Neuronal stem cell (in vitro differentiated cells): ENCODE results near the gene PARD6B.
A peak's percentile ranks its signal among the peaks of the same experiment; 100 is the strongest.

Source experiments
- DNase-seq: peaks from one replicate; pipeline ENCODE4 v3.0.0-alpha.2; 2013; ENCODE audit warnings: low spot score
- H2AFZ ChIP-seq: one replicate; pipeline ENCODE4 v1.6.1; 2013; ENCODE audit warnings: mild to moderate bottlenecking, low read length, inconsistent platforms
- H2AK5ac ChIP-seq: 2 replicates; pipeline ENCODE4 v1.6.1; 2013; ENCODE audit warnings: low read depth, mild to moderate bottlenecking, inconsistent platforms, low read length, moderate library complexity, mixed read lengths
- H2BK120ac ChIP-seq: 2 replicates; pipeline ENCODE4 v1.6.1; 2013; ENCODE audit warnings: low read depth, mild to moderate bottlenecking, inconsistent platforms, low read length, moderate library complexity, mixed read lengths
- H2BK12ac ChIP-seq: one replicate; pipeline ENCODE4 v1.6.1; 2013; ENCODE audit warnings: low read length, inconsistent platforms
- H2BK15ac ChIP-seq: 2 replicates; pipeline ENCODE4 v1.6.1; 2013; ENCODE audit warnings: mild to moderate bottlenecking, low read length, inconsistent platforms, mixed read lengths
- H2BK5ac ChIP-seq: one replicate; pipeline ENCODE4 v1.6.1; 2013; ENCODE audit warnings: inconsistent platforms, mild to moderate bottlenecking, low read length, moderate library complexity
- H3K14ac ChIP-seq: one replicate; pipeline ENCODE4 v1.6.1; 2013; ENCODE audit warnings: low read length, inconsistent platforms
- H3K18ac ChIP-seq: 2 replicates; pipeline ENCODE4 v1.6.1; 2013; ENCODE audit warnings: low read length, inconsistent platforms
- H3K23ac ChIP-seq: 2 replicates; pipeline ENCODE4 v1.6.1; 2013; ENCODE audit warnings: low read depth, mild to moderate bottlenecking, mixed read lengths, low read length, inconsistent platforms; ENCODE audit not compliant: poor library complexity
- H3K27ac ChIP-seq: replicated peaks from 3 replicates; pipeline ENCODE4 v1.5.1; 2013; ENCODE audit warnings: low read length, inconsistent platforms
- H3K27me3 ChIP-seq, 3 experiments: 2 replicates each; pipeline ENCODE4 v1.6.1; 2013; ENCODE audit warnings: low read length in 3 of 3, mild to moderate bottlenecking in 2 of 3, inconsistent platforms in 1 of 3, low read depth in 1 of 3, mixed read lengths in 1 of 3, moderate library complexity in 1 of 3; ENCODE audit not compliant: control insufficient read depth in 3 of 3, insufficient read depth in 3 of 3
- H3K36me3 ChIP-seq, 2 donors: replicated peaks in 1 of 2; 2 replicates each; pipeline ENCODE4 v1.6.1; 2013; ENCODE audit warnings: low read length in 2 of 2; ENCODE audit not compliant: control insufficient read depth in 2 of 2, insufficient read depth in 2 of 2
- H3K4ac ChIP-seq: 2 replicates; pipeline ENCODE4 v1.6.1; 2013; ENCODE audit warnings: inconsistent platforms, mild to moderate bottlenecking, low read length, moderate library complexity
- H3K4me1 ChIP-seq, 2 donors: 1 replicate in 1 of 2; 2 replicates in 1 of 2; pipeline ENCODE4 v1.6.1; 2013; ENCODE audit warnings: low read length in 2 of 2, low read depth in 1 of 2; ENCODE audit not compliant: control insufficient read depth in 2 of 2, insufficient read depth in 1 of 2
- H3K4me2 ChIP-seq: one replicate; pipeline ENCODE4 v1.6.1; 2013; ENCODE audit warnings: mild to moderate bottlenecking, low read length, inconsistent platforms; ENCODE audit not compliant: insufficient read depth, poor library complexity, severe bottlenecking
- H3K4me3 ChIP-seq, 2 donors: 2 replicates each; pipeline ENCODE4 v1.5.1; 2013; ENCODE audit warnings: low read length in 2 of 2, mild to moderate bottlenecking in 2 of 2, inconsistent platforms in 1 of 2, moderate library complexity in 1 of 2
- H3K79me1 ChIP-seq: one replicate; pipeline ENCODE4 v1.6.1; 2013; ENCODE audit warnings: low read depth, mild to moderate bottlenecking, inconsistent platforms, low read length, moderate library complexity
- H3K9ac ChIP-seq: one replicate; pipeline ENCODE4 v1.6.1; 2013; ENCODE audit warnings: mild to moderate bottlenecking, low read depth, low read length, inconsistent platforms; ENCODE audit not compliant: poor library complexity
- H3K9me3 ChIP-seq, 2 donors: replicated peaks in 1 of 2; 2 replicates each; pipeline versions ENCODE3 to v1.6.1; 2013; ENCODE audit warnings: low read length in 2 of 2, mild to moderate bottlenecking in 2 of 2, inconsistent platforms in 1 of 2, low read depth in 1 of 2, mixed read lengths in 1 of 2, moderate library complexity in 1 of 2; ENCODE audit not compliant: control insufficient read depth in 2 of 2, insufficient read depth in 1 of 2
- H4K8ac ChIP-seq: one replicate; pipeline ENCODE4 v1.6.1; 2013; ENCODE audit warnings: low read depth, mild to moderate bottlenecking, inconsistent platforms, low read length, moderate library complexity
- H4K91ac ChIP-seq: one replicate; pipeline ENCODE4 v1.6.1; 2013; ENCODE audit warnings: low read length, low read depth, mild to moderate bottlenecking, inconsistent platforms; ENCODE audit not compliant: poor library complexity
- WGBS, 2 donors: extraction: QIAGEN DNeasy Blood & Tissue Kit; methylation state at CpG; one replicate each; pipeline ENCODE4 v1.1.7; 2013; ENCODE audit warnings: missing lambda C conversion rate in 2 of 2, mixed read lengths in 1 of 2; ENCODE audit not compliant: insufficient read length in 2 of 2, insufficient replicate concordance in 1 of 2; ENCODE audit errors: extremely low coverage in 2 of 2; 5-methylcytosine and 5-hydroxymethylcytosine counted together

Gene PARD6B

DNA sequence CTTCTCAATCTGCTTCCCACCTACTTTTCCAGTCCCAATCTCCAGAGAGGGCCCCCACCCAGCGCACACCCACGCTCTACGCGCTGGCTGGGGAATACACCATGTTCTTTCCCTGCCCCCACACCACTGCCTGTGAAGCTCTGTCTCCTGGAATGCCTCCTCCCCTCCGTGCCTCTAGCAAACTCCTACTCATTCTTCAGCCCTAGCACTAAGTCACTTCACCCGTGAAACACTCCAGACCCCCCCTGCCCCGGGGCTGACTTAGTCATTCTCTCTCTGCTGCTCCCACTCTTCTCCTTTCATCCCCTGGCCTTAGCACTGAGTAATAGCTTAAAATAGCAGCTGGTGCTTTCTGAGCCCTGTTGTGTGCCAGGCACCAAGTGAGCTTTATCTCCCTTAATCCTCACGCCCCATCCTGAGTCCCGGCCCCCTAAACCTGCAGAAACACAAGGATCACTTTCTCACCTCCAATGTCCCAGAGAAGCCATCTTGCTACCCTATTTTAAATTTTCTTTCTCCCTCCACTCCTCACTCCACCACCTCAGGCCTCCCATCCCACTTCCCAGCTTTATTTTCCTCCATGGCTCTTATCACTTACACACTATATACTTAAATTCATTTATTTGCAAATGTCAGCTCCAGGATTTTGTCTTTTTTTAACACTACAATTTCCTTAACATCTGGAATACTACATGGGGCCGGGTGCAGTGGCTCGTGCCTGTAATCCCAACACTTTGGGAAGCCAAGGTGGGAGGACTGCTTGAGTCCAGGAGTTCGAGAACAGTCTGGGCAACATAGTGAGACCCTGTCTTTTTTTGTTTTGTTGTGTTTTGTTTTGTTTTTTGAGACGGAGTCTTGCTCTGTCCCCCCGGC lies 6.3 kb upstream of the PARD6B start:
- DNase-seq: peak; percentile 49

DNA sequence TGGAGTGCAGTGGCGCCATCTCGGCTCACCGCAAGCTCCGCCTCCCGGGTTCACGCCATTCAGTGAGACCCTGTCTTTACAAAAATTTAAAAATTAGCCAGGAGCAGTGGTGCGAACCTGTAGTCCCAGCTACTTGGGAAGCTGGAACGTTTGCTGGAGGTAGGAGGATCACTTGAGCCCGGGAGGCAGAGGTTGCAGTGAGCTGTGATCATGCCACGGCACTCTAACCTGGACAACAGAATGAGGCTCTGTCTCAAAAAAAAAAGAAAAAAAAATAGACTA lies 5.7 kb upstream of the PARD6B start:
- H3K4me2 ChIP-seq: no peak overlapping the region
- H3K4me3 ChIP-seq: no peak overlapping the region
- H4K91ac ChIP-seq: no peak overlapping the region
- no peak overlapping the region for H3K23ac ChIP-seq
- H4K8ac ChIP-seq: no peak overlapping the region
- H3K36me3 ChIP-seq: no peaks in the 10 kb centered on the region
- no peak overlapping the region for H2AK5ac ChIP-seq
- H2BK12ac ChIP-seq: no peak overlapping the region
- peak overlapping the region; percentile 86 for H3K27ac ChIP-seq
- no peaks in the 10 kb centered on the region for H3K27me3 ChIP-seq
- peaks cover 14 to 20% of the 10 kb centered on the region in 2 donors for H3K4me1 ChIP-seq
- no peaks in the 10 kb centered on the region for H3K79me1 ChIP-seq
- H2AFZ ChIP-seq: no peak overlapping the region
- WGBS, 2 donors: no CpG with 5 or more reads among the region's 10 CpGs
- no peak overlapping the region for H2BK15ac ChIP-seq
- H2BK120ac ChIP-seq: no peak overlapping the region
- no peaks in the 10 kb centered on the region for H3K9me3 ChIP-seq
- H3K4ac ChIP-seq: no peak overlapping the region
- no peak for DNase-seq
- H3K9ac ChIP-seq: no peak overlapping the region
- no peak overlapping the region for H3K14ac ChIP-seq
- no peak overlapping the region for H2BK5ac ChIP-seq
- no peak overlapping the region for H3K18ac ChIP-seq

More for the DNA sequence above, 6.3 kb upstream of the PARD6B start:
- H3K18ac ChIP-seq: peak overlapping the region; percentile 81
- H3K36me3 ChIP-seq: no peaks in the 10 kb centered on the region
- peak overlapping the region; percentile 89 for H2AFZ ChIP-seq
- no peak overlapping the region for H3K23ac ChIP-seq
- peak overlapping the region; percentile 86 for H3K27ac ChIP-seq
- H2BK5ac ChIP-seq: peak overlapping the region; percentile 68
- H3K9me3 ChIP-seq: no peaks in the 10 kb centered on the region
- H2AK5ac ChIP-seq: no peak overlapping the region
- H3K79me1 ChIP-seq: no peaks in the 10 kb centered on the region
- H3K4me1 ChIP-seq: peaks cover 11 to 18% of the 10 kb centered on the region in 2 donors
- no peak overlapping the region for H3K9ac ChIP-seq
- no CpG with 5 or more reads among the region's 14 CpGs for WGBS, 2 donors
- no peaks in the 10 kb centered on the region for H3K27me3 ChIP-seq
- H2BK120ac ChIP-seq: peak overlapping the region; percentile 2
- no peak overlapping the region for H3K4me2 ChIP-seq
- H2BK12ac ChIP-seq: no peak overlapping the region
- no peak overlapping the region for H4K8ac ChIP-seq
- H2BK15ac ChIP-seq: no peak overlapping the region
- H3K14ac ChIP-seq: no peak overlapping the region
- H3K4ac ChIP-seq: no peak overlapping the region
- H3K4me3 ChIP-seq: peak overlapping the region in 1 of 2 donors; percentile 1
- H4K91ac ChIP-seq: no peak overlapping the region

DNA sequence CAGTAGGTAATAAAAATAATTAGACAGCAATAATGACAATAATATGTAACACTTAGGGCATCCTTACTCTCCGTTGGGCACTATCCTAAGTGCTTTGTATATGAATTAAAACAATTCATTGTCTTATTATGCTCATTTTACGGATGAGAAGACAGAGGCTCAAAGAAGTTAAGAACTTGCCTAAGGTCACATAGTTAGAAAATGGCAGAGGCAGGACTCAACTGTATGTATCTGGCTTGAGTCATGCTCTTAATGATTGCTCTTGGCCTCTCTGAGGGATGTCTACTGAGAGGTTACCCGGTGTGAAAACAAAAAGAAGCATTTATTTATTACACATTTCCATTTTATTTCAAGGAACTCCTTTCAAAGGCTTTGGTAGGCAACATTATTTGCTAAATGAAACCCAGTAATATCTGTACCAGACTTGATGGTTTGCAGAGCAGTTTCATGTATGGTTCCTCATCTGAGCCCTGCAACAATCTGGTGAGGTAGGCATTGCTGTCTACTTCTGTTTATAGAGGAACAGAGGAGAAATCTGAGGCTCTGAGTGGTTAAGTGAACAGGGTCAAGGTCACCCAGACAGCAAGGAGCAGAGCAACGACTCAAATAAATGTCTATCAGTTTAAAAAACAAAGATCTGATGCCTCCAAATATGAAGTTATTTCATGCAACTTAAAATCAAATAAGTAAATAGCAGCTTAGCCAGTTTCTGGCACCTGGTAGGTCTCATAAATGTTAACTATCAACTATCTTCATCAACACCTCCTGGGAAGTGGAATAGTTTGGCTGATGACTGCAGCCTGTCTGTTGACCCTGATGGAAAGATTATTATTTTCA lies 4.2 kb upstream of the PARD6B start:
- no peak overlapping the region for H2BK12ac ChIP-seq
- no peak overlapping the region for H3K18ac ChIP-seq
- DNase-seq: no peak
- H3K23ac ChIP-seq: no peak overlapping the region
- H3K27ac ChIP-seq: no peak overlapping the region
- H3K4me1 ChIP-seq: peaks cover 14 to 20% of the 10 kb centered on the region in 2 donors
- H2AK5ac ChIP-seq: no peak overlapping the region
- no peaks in the 10 kb centered on the region for H3K27me3 ChIP-seq
- no peak overlapping the region for H3K4me3 ChIP-seq
- no peaks in the 10 kb centered on the region for H3K79me1 ChIP-seq
- no peak overlapping the region for H2BK5ac ChIP-seq
- no peak overlapping the region for H4K8ac ChIP-seq
- H4K91ac ChIP-seq: no peak overlapping the region
- no peak overlapping the region for H3K4me2 ChIP-seq
- WGBS, 2 donors: no CpG with 5 or more reads among the region's 4 CpGs
- no peak overlapping the region for H2BK15ac ChIP-seq
- no peak overlapping the region for H3K4ac ChIP-seq
- no peaks in the 10 kb centered on the region for H3K36me3 ChIP-seq
- H3K9me3 ChIP-seq: no peaks in the 10 kb centered on the region
- H3K14ac ChIP-seq: no peak overlapping the region
- H2BK120ac ChIP-seq: no peak overlapping the region
- H2AFZ ChIP-seq: no peak overlapping the region
- H3K9ac ChIP-seq: no peak overlapping the region
